ENCODE results near the gene ZNF598. TPM values are rescaled to one million over a fixed set of nuclear protein-coding genes. Genes with fewer than 3 reads are reported as not detected.

ZNF598 gene
- total and polyA plus RNA-seq, 2 of the 13 experiments (the other 11 are each of a cell fraction or from before 2014, with no cell fraction given) = 13.5 to 14.2 TPM

DNA sequence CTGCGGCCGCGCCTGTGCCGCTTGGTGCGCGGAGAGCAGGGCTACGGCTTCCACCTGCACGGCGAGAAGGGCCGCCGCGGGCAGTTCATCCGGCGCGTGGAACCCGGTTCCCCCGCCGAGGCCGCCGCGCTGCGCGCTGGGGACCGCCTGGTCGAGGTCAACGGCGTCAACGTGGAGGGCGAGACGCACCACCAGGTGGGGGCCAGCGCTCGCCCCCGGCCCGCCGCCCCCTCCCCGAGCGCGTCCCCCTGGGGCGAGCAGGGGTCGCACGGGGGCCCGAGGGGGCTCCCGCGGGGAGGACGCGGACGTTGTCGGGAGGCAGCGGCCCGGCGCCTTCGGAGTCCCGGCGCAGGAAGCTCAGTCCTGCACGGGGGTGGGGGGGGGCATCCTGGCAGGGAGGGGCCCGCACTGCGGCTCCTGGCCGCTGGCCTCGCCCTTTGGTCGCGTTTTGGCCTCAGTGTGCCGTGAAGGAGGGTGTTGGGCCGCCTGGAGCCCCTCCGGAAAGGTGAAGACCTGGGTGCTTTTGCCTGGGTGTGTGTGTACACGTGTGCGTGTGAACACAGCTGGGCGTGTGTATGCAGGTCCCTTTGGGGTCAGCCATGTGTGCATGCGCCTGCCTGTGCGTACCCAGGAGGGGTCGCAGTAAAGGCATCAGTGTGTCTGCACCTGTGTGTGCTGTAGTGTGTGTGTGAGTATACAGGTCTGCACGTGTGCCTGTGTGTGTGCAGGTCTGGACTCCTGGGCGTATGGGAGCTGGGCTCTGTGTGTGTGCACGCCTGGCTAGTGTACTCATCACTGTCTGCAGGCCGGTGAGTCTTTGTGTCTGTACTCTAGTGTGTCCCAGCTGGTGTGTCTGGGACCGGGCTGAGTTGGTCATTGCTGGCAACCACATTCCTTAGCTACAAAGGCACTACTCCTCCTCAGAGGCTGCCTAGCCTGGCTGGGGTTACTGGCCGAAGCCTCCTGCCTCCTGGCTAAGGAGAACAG is 17.7 kb upstream of the ZNF598 start (continued):
- TF ChIP-seq ZSCAN22 (CRISPR knock-in tag; IDR thresholded peaks at IDR 0.05) (no peak), ZNF350 (CRISPR knock-in tag; IDR thresholded peaks at IDR 0.05; ENCODE audit: borderline replicate concordance, low read depth) (no peak), YY1 (IDR thresholded peaks at IDR 0.05; ENCODE audit: insufficient read depth, insufficient replicate concordance, low read depth, low read length) (no peak), ZSCAN29 (CRISPR knock-in tag; conservative IDR thresholded peaks at IDR 0.05) (no peak), ZNF75D (CRISPR knock-in tag; IDR thresholded peaks at IDR 0.05; ENCODE audit: borderline replicate concordance) (no peak), SMYD3 (CRISPR knock-in tag; IDR thresholded peaks at IDR 0.05) (no peak), ZBTB7A (CRISPR knock-in tag; IDR thresholded peaks at IDR 0.05) (peak; percentile 67), NR2F1 (CRISPR knock-in tag; IDR thresholded peaks at IDR 0.05) (0 out of 4 replicates have a peak, but pooled peaks of 1 of the 2 experiments have one; percentile 21), ZNF713 (CRISPR knock-in tag; IDR thresholded peaks at IDR 0.05) (no peak), TP53 (CRISPR knock-in tag; conservative IDR thresholded peaks at IDR 0.05) (no peak), ZNF17 (CRISPR knock-in tag; IDR thresholded peaks at IDR 0.05) (no peak), NFIB (CRISPR knock-in tag; IDR thresholded peaks at IDR 0.05; ENCODE audit: borderline replicate concordance) (peak; percentile 17; the same call in 1 of the 2 replicates), ELF4 (CRISPR knock-in tag; IDR thresholded peaks at IDR 0.05; ENCODE audit: borderline replicate concordance) (no peak), CBX1 (IDR thresholded peaks at IDR 0.05; ENCODE audit: low read depth) (no peak)
- TF ChIP-seq, protein P1, sequence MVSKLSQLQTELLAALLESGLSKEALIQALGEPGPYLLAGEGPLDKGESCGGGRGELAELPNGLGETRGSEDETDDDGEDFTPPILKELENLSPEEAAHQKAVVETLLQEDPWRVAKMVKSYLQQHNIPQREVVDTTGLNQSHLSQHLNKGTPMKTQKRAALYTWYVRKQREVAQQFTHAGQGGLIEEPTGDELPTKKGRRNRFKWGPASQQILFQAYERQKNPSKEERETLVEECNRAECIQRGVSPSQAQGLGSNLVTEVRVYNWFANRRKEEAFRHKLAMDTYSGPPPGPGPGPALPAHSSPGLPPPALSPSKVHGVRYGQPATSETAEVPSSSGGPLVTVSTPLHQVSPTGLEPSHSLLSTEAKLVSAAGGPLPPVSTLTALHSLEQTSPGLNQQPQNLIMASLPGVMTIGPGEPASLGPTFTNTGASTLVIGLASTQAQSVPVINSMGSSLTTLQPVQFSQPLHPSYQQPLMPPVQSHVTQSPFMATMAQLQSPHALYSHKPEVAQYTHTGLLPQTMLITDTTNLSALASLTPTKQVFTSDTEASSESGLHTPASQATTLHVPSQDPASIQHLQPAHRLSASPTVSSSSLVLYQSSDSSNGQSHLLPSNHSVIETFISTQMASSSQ (IDR thresholded peaks at IDR 0.05; ENCODE audit: low read depth) = no peak
- TF ChIP-seq, protein P1 (CRISPR knock-in tag; IDR thresholded peaks at IDR 0.05; ENCODE audit: borderline replicate concordance) = no peak
- TF ChIP-seq, protein P2, sequence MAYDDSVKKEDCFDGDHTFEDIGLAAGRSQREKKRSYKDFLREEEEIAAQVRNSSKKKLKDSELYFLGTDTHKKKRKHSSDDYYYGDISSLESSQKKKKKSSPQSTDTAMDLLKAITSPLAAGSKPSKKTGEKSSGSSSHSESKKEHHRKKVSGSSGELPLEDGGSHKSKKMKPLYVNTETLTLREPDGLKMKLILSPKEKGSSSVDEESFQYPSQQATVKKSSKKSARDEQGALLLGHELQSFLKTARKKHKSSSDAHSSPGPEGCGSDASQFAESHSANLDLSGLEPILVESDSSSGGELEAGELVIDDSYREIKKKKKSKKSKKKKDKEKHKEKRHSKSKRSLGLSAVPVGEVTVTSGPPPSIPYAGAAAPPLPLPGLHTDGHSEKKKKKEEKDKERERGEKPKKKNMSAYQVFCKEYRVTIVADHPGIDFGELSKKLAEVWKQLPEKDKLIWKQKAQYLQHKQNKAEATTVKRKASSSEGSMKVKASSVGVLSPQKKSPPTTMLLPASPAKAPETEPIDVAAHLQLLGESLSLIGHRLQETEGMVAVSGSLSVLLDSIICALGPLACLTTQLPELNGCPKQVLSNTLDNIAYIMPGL (CRISPR knock-in tag; IDR thresholded peaks at IDR 0.05; ENCODE audit: borderline replicate concordance in 1 of 2, low read depth in 1 of 2) = peak; percentile 23 to 50; a peak in 3 of 4 replicates
- TF ChIP-seq, protein P3, sequence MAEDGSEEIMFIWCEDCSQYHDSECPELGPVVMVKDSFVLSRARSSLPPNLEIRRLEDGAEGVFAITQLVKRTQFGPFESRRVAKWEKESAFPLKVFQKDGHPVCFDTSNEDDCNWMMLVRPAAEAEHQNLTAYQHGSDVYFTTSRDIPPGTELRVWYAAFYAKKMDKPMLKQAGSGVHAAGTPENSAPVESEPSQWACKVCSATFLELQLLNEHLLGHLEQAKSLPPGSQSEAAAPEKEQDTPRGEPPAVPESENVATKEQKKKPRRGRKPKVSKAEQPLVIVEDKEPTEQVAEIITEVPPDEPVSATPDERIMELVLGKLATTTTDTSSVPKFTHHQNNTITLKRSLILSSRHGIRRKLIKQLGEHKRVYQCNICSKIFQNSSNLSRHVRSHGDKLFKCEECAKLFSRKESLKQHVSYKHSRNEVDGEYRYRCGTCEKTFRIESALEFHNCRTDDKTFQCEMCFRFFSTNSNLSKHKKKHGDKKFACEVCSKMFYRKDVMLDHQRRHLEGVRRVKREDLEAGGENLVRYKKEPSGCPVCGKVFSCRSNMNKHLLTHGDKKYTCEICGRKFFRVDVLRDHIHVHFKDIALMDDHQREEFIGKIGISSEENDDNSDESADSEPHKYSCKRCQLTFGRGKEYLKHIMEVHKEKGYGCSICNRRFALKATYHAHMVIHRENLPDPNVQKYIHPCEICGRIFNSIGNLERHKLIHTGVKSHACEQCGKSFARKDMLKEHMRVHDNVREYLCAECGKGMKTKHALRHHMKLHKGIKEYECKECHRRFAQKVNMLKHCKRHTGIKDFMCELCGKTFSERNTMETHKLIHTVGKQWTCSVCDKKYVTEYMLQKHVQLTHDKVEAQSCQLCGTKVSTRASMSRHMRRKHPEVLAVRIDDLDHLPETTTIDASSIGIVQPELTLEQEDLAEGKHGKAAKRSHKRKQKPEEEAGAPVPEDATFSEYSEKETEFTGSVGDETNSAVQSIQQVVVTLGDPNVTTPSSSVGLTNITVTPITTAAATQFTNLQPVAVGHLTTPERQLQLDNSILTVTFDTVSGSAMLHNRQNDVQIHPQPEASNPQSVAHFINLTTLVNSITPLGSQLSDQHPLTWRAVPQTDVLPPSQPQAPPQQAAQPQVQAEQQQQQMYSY (CRISPR knock-in tag; IDR thresholded peaks at IDR 0.05) = 0 out of 2 replicates have a peak, but pooled peaks have one; percentile 23

Data from HepG2 (cell line).